ENCODE data around the gene GLIS2.

Gene GLIS2

GRCh38 chr16:4315186-4316107 is at the start of gene GLIS2:
Gene GLIS2 (plus strand): TSS chr16:4316067. CDS start chr16:4332281, 16,214 bp downstream.
- peak in 1 of 2 donors; percentile 21 for DNase-seq (ENCODE audit: low read depth in 2 of 2)

DNA sequence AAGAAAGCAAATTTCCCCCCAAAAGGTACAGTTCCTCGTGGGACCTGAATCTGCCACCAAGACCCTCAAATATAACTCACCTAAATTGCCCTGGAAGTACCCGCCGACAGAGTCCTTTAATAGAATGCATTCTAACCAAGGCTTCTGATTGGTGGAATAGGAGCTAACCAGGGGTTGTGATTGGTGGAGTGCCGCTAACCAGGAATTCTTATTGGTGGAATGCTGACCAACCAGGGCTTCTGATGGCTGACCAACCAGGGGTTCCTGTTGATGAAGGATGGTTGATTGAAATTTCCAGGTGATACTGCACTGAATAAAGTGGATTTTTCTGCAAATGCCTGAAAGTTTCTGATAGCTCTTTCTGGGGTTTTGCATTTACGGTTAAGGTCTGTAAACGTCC is 49.5 kb upstream of the GLIS2 start:
- no peak for DNase-seq (ENCODE audit: low read depth in 2 of 2)

- DNase-seq (ENCODE audit: low read depth in 2 of 2) = no peak
Measured at GRCh38 chr16:4270091-4270490, 45.8 kb upstream of the GLIS2 start.

- no peak for DNase-seq (ENCODE audit: low read depth in 2 of 2)
Measured at GRCh38 chr16:4270595-4270994, 45.3 kb upstream of the GLIS2 start.

GRCh38 chr16:4271176-4272113 is 44.4 kb upstream of the GLIS2 start:
- DNase-seq (ENCODE audit: low read depth in 2 of 2) = peak; percentile 80 to 83

- peak in 1 of 2 donors; percentile 62 for DNase-seq (ENCODE audit: low read depth in 2 of 2)
Measured at GRCh38 chr16:4272114-4272956, 43.5 kb upstream of the GLIS2 start.

DNA sequence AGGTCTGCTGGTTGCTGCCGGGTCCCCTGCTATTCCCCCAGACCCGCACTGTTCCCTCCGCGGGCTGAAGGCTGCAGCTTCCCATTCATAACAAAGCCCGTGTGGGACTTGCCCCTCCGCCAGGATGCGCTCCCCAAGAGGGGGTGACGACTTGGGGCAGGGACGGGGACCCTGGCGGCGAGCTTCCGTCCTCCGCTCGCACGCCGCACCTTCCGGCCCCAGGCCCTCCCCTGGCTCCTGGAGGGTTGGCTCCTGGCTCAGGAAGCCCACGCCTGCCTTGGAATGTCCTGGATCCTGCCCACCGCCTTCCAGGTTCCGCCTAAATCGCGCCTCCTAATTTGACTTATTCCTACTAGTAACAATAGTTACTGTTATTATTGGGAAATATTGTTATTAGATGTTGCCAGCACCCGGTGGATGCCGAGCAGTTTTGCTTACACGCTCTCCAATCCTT is 42.0 kb upstream of the GLIS2 start:
- DNase-seq (ENCODE audit: low read depth in 2 of 2) = peak; percentile 36

- DNase-seq (ENCODE audit: low read depth in 2 of 2) = no peak
Measured at GRCh38 chr16:4275861-4276260, 40.0 kb upstream of the GLIS2 start.

DNA sequence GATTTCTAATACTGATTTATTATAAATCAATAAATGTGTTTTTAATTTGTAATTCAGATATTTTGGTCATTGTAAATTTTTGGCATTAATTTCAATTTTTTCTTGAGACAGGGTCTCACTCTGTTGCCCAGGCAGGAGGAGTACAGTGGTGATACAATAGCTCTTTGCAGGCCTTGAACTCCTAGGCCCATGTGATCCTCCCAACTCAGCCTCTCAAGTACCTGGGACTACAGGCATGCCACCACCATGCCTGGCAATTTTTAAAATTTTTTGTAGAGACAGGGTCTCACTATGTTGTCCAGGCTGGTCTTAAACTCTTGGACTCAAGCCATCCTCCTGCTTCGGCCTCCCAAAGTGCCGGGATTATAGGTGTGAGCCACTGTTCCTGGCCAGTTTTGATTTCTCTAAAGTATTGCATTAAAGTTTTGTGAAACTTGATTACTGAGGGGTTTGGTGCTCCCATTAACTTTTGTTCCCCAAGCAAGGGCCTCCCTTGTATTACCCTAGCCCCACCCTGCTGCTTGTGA is 37.8 kb upstream of the GLIS2 start:
- no peak for DNase-seq (ENCODE audit: low read depth in 2 of 2)

DNA sequence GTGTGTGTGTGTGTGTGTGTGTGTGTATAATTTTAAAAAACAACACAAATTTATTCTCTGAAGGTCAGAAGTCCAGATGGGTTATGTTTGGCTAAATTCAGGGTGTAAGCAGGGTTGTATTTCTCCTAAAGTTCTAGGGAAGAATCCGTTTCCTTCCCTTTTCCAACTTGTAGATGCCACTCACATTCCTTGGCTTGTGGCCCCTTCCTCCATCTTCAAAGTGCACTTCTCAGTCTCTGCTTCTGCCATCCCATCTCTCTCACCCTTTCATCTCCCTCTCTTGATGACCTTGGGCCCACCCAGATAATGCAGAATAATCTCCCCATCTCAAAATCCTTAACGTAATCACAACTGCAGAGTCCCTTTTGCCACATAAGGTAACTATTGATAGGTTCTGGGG is 35.2 kb upstream of the GLIS2 start:
- DNase-seq (ENCODE audit: low read depth in 2 of 2) = no peak

DNA sequence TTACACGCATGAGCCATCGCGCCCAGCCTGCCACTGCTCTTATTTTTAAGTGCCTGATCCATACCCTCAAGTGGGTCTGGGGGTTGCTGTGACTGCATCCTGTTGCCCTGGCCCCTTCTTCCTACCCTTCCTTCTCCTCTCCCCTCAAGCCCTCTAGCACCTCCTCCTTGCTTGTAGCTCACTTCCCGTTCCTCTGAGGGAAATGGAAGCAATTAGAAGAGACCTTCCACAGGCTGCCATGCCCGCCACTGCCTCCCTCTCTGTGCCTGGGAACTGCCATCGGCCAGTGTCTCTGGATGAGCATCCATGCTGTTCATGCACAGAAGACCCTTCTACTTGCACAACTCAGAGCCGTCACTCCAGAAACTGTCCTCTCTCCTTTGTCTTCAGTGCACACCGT is 32.4 kb upstream of the GLIS2 start:
- DNase-seq (ENCODE audit: low read depth in 2 of 2) = no peak

DNA sequence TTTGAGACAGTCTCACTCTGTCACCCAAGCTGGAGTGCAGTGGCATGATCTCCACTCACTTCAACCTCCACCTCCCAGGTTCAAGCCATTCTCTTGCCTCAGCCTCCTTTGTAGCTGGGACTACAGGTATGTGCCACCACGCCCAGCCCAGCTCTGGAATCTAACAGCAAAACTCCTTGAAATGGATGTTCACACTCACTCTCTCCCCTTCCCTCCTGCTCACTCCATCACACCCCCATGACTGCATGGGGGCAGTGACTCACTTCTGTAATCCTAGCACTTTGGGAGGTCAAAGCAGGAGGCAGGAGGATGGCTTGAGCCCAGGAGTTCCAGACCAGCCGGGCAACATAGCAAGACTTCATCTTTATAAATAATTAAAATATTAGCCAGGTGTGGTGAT is 31.9 kb upstream of the GLIS2 start:
- no peak for DNase-seq (ENCODE audit: low read depth in 2 of 2)

DNA sequence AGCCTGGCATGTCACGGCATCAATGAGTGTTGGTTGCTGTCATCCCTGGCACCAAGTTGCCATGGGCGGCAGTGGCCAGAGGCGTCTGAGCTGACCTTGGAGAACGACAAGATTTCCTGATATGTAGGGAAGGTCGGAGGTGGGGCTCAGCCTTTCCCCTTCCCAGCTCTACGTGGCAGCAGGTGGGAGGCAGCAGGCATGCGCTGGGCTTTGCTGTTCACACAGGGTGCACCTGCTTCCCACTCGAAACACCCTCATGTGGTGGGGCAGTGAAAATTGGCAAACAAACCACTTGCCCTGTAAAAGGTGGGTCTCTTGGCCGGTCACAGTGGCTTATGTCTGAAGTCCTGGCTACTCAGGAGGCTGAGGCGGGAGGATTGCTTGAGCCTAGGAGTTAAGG is 30.7 kb upstream of the GLIS2 start:
- DNase-seq (ENCODE audit: low read depth in 2 of 2) = no peak

GRCh38 chr16:4288148-4288921 is 27.5 kb upstream of the GLIS2 start:
- DNase-seq (ENCODE audit: low read depth in 2 of 2) = peak; percentile 79 to 80

GRCh38 chr16:4290236-4290830 is 25.5 kb upstream of the GLIS2 start:
- DNase-seq (ENCODE audit: low read depth in 2 of 2) = no peak

DNA sequence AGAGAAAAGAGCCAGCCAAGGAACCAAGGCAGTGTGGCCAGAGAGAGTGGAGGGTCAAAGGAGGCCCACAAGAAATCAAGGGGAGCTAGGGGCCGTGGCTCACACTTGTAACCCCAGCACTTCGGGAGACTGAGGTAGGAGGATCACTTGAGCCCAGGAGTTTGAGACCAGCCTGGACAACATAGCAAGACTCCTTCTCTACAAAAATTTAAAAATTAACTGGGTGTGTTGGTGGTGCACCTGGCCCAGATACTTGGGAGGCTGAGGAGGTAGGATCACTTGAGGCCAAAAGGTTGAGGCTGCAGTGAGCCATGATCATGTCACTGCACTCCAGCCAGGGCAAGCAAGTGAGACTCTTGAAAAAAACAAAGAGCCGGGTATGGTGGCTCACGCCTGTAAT is 24.2 kb upstream of the GLIS2 start:
- DNase-seq (ENCODE audit: low read depth in 2 of 2) = no peak

- no peak for DNase-seq (ENCODE audit: low read depth in 2 of 2)
Measured at GRCh38 chr16:4293181-4293716, 22.6 kb upstream of the GLIS2 start.

GRCh38 chr16:4293822-4294457 is 21.9 kb upstream of the GLIS2 start:
- DNase-seq (ENCODE audit: low read depth in 2 of 2) = no peak

DNA sequence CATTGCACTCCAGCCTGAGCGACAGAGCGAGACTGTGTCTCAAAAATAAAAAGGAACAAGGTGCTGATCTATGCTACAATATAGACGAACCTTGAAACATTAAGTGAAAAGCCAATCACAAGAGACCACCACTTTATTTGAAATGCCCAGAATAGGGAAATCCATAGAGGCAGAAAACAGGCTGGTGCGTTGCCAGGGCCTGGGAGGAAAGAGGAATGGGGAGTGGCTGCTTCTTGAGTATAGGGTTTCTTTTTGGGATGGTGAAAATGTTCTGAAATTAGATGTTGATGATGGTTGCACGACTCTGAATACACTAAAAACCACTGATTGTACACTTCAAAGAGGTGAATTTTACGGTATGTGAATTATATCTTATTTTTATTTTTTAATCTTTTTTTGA is 20.3 kb upstream of the GLIS2 start:
- no peak for DNase-seq (ENCODE audit: low read depth in 2 of 2)
